ENCODE measurements around the gene LRRC61.
A peak's percentile ranks its signal among the peaks of the same experiment; 100 is the strongest.

LRRC61 gene

DNA sequence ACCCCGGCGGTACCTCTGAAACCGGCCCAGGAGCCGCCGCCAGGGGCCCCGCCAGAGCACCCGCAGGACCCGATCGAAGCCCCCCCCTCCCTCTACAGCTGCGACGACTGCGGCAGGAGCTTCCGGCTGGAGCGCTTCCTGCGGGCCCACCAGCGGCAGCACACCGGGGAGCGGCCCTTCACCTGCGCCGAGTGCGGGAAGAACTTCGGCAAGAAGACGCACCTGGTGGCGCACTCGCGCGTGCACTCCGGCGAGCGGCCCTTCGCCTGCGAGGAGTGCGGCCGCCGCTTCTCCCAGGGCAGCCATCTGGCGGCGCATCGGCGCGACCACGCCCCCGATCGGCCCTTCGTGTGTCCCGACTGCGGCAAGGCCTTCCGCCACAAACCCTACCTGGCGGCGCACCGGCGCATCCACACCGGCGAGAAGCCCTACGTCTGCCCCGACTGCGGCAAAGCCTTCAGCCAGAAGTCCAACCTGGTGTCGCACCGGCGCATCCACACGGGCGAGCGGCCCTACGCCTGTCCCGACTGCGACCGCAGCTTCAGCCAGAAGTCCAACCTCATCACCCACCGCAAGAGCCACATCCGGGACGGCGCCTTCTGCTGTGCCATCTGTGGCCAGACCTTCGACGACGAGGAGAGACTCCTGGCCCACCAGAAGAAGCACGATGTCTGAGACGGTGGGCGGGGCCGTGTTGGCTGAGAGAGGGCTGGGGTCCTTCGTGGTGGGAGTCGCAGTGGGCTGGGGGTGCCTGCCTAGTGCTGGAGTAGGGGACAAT lies 49.3 kb downstream of the LRRC61 start:
- no peak for DNase-seq

DNA sequence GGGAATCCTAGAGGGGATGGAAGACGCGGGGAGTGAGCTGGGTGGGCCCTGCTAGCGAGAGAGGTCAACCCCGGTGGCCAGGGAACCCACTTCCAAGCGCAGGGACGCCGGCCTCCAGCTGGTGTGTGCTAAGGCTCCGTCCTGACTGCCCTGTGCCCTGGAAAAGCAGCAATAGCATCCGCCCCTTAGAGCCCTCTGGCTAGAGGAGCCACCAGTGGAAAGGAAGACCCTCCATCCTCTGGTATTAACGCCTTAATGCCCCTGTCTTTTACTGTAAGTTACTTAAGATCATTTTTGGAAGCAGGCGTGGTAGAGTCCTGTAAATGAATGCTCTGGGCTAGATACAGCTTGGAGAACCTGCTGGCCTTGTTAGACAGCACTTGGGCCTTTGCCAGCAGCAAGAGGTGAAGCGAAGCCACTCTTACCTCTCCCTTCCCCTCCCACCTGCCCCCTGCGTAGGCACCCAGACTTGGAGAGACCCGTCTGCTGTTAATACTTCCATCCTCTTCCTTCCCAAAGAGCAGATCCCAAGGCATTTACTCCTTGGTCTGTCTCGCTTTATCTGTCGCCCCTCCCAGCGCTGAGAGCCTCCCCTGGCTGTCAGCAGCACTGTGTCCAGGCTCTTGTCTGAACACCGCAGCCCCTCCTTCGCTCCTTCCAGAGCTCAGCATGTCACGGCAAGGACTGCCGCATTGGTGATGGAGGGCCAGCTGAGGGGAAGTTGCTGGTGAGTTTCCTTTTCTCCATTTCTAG lies 50.1 kb downstream of the LRRC61 start:
- DNase-seq = no peak

GRCh38 chr7:150374026-150374425 lies 50.9 kb downstream of the LRRC61 start:
- no peak for DNase-seq

DNA sequence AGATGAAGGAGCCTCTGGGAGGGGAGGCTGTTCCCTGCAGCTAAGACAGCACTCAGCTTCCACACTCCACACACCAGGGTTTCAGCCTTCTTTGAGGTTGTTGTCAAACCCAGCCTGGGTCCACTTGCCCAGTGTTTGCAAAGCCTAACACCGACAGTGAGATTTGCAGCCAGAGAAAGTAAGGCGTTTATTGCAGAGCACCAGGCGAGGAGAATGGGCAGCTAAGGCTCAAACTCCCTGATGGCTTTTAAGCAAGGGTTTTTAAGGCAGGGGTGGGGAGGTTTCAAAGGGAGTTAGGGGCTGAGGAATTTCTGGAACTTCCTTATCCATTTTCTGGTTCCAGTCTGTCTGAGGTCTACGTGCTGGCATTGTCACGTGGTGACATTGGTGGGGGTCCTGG lies 51.3 kb downstream of the LRRC61 start:
- DNase-seq = no peak

- DNase-seq = no peak
Observed at GRCh38 chr7:150375662-150376521, 52.7 kb downstream of the LRRC61 start.

- DNase-seq = no peak
Observed at GRCh38 chr7:150376560-150376959, 53.4 kb downstream of the LRRC61 start.

DNA sequence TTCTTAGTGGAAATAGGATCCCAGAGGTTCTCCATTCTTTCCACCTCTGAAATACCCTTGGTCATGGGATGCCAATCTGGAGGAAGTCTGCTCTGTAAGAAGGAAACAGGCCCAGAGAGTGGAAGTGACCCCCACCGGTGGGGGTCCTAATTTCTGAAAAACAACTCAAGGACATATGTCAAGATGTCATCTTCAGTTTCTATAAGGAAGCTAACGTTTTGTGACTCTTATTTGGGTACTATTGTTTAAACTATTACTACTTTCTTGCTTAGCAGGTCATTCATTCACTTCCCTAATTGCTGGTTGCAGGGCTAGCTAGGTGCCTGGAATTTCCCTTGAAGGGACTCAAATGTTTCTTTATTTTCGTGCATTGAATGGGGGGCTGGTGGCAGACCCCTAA lies 54.0 kb downstream of the LRRC61 start:
- DNase-seq = no peak

DNA sequence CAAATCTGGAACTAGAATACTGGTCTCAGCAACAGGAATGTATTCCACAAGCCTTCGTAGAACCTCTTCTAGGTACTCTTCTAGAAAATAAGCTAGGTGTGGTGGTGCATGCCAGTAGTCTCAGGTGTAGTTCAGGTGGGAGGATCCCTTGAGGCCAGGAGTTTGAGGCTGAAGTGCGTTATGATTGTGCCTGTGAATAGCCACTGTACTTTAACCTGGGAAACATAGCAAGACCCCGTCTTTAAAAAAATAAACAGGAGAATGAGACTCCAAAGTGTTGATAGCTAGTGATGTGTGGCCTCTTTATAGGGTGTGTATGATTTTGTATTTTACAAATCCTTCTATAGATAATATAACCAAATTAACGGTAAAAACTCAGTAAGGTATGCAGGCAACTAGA lies 54.5 kb downstream of the LRRC61 start:
- no peak for DNase-seq

GRCh38 chr7:150378115-150378852 lies 55.1 kb downstream of the LRRC61 start:
- DNase-seq = no peak

DNA sequence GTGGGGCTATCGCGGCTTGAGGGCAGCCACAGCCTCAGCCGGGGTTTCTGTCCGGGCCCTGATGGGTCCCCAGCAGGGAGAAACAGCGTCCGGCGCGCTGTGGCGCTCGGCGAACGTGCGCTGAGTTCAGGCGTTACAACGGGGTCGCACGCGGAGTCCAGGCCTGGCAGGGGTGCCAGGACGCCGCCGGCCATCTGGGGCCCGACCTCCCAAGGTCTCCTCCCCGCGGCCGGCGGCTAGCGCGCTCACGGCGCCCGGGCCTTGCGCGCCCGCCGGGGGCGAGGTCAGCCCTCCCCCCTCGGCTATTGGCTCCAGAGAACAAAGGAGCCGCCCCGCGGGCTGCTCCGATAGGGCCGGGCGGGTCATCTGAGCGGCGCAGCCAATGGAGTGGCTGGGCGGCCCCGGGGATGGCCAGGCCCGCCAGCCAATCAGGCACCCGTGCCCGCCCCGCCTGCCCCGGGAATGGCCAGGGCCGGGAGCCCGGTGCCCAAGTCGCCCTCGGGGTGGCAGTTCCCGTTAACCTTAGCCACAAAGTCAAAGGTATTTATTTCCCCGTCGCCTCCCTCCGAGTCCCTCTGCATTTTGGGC lies 55.8 kb downstream of the LRRC61 start, which contains the start of gene ZNF775:
ZNF775 (plus strand) TSS at position 478 of the 588 bp plus-strand sequence. CDS start 9,141 bp downstream, outside the sequence.
- peak; percentile 95 for DNase-seq

DNA sequence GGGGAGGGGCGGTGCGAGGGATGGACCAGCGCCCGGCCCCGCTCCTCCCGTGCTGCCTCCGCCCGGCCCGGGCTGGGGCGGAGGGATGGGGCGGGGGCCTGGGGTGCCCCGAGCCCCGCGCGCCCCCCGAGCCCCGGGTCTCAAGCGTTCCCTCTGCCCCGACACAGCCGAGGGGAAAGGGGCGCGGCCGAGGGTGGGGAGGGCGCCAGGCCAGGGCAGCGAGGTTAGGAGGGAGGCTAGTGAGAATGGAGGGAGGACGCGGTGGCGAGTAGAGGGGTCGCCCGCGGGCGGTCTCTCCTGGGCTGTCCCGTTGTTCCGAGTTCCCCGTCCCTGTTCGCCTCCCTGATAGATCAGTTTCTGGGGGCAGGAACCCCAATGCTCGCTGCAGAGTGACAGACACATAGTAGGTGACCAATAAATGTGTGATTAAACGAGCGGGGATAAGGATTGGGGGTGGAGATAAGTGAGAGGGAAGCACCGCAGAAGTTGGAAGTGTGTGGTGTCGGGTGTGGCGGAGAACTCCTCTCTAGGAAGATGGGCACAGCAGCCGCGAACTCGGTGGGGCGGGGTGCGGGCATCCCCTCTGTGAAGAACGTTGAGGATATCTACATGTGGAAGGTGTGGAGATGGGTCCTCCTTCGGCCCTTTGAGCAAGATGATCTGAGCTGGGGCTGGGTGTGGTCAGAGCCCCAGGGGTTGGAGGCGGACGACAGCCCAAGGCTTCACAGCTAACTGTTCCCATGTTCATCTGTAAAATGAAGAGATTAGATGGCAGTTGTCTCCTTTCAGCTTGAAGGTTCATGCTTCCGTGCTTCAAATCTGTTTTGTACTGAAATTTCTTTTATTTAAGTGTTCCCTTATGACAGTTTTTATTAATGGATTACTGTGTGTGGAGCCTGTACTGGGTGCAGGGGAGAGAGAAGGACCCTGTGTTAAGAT lies 56.6 kb downstream of the LRRC61 start:
- no peak for DNase-seq

GRCh38 chr7:150380463-150380862 lies 57.3 kb downstream of the LRRC61 start:
- DNase-seq = no peak

- DNase-seq = no peak
Observed at GRCh38 chr7:150381096-150381495, 57.9 kb downstream of the LRRC61 start.

- no peak for DNase-seq
Observed at GRCh38 chr7:150381785-150382122, 58.6 kb downstream of the LRRC61 start.

DNA sequence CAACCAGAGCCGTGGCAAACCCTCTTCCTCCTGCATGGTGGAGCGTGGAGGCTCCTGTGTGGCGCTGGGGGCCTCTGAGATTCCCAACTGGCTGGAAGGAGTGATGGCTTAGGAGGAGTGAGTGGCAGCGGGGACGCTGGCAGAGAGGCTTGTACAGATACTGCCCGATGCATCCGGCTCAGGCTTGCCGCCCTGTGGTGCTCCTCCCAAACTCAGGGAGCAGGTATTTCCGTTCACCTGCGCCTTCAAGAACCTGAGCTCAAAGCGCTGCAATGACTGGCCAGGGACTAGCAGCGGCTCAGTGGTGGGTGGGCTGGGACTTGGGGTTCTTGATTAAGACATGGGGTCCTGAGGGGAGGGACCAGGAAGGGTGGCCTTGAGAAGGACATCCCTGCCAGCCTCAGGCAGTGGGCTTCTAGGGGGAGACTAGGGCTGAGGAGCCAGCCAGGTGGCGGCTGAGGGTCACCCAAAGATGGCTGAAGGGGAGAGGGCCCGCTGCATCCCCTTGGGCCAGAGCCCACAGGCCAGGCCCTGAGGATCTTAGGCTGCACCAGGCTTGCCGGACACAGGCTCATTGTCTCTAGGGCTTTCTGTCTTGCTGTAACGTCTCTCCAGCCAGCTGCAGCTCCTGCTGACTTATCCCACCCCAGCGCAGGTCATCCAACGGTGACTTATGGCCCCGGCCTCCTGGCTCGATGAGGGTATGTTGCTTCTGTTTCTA lies 59.1 kb downstream of the LRRC61 start:
- DNase-seq = no peak

- no peak for DNase-seq
Observed at GRCh38 chr7:150382844-150383225, 59.7 kb downstream of the LRRC61 start.

DNA sequence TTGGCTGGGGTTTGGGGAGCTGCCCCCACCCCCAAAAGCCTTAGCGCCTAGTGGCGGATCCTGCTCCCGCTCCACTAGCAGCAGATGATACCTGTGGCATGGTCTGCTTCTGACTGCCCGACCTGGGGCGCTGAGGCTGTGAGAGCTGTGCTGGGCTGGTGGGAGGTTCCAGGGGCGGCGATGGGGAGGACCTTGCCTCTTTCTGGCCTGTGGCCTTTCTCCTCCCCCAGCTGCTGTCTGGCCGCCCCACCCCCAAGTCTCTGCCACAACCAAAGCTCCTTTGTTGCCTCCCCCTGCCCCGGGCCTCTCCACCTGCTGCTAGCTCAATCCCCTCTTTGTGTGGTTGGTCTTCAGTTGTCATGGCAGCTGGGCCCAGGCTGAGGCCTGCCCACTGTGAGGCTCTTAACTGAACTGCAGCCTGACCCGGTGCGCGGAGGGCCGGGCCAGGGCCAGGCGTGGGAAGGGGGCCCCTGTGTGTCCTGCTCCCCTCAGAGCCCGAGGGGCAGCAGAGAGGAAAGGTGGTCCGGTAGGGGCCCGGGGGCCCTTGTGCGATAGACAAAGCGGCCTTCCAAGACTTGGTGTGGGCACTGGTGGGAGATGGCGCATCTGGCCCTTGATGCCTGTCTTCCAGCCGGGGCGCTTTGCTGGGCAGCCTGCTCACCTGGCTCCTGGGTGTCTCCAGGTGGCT lies 60.7 kb downstream of the LRRC61 start:
- DNase-seq = peak; percentile 86

GRCh38 chr7:150384406-150385301 lies 61.5 kb downstream of the LRRC61 start:
- DNase-seq = peak; percentile 39

DNA sequence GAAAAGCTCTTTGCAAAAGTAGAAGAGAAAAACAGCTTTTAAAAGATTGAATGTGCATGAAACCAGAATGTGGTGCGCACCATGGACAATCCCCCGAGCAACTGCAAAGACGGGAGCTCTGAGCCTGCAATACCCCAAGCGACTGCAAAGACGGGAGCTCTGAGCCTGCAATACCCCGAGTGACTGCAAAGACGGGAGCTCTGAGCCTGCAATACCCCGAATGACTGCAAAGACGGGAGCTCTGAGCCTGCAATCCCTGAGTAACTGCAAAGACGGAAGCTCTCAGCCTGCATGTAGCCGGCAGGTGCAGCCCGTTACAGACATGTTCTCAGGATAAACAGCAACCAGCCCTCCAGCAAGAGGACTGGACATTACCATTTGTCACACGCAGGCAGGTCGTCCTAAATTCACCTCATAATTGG lies 62.2 kb downstream of the LRRC61 start:
- DNase-seq = no peak

Data from right forelimb (tissue), 1 donor.